Umbilical cord (tissue), 2 donors: Measurements from ENCODE around the gene METAP2. TPM values are rescaled to one million over a fixed set of nuclear protein-coding genes. Genes with fewer than 3 reads are reported as not detected.
"Not testable (repeated sequence)": the region's sequence is repeated elsewhere in the genome, so short reads cannot be mapped to it uniquely, and the experiment has no call there.

ENCODE experiments used
- DNase-seq: peaks from one replicate; pipeline ENCODE4 v3.0.0-alpha.2; 2015; ENCODE audit warnings: low spot score
- total RNA-seq: library from RNA; depleted of rRNA; stranded (reverse); fragments of >200 nt; gene quantifications from one replicate; pipeline ENCODE4 v1.2.3, GENCODE V29; 2014; ENCODE audit warnings: low replicate concordance; ENCODE audit not compliant: insufficient read depth

Gene METAP2
- total RNA-seq, 1 donor from 2014 or later = 61.4 TPM

GRCh38 chr12:95462551-95462950 lies 11.4 kb upstream of the METAP2 start:
- no peak for DNase-seq

DNA sequence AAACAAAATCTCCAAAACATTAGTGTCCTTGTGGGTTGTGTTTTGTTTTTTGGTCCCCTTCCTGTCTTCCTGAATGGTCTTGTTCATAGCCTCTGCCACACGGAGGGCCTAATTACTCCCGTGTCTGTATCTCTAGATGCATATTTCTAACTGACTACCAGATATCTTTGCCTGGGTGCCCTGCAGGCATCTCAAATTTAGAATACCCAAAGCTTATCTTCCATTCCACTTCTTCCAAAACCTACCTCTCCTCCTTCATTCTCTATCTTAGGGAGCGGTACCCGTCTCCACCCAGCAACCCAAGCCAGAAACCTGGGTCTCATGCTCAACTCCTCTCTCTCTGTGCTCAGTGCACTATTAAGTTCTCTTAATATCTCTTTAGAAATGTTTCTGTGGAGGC lies 10.9 kb upstream of the METAP2 start:
- no peak for DNase-seq

DNA sequence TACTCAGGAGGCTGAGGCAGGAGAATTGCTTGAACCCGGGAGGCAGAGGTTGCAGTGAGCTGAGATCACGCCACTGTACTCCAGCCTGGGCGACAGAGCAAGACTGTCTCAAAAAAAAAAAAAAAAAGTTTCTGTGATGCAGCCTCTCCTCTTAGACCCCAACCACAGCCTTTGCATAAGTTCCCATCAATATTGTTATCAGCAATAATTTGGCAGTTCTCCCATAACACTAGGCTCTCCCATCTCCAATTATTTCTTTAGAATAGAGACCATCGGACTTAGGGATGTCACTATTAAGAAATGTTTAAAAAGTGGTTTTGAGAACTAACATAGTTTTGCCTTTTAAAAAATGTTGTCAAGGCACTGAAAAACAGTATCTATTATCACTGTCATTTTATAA lies 10.2 kb upstream of the METAP2 start:
- not testable (repeated sequence) for DNase-seq

- no peak for DNase-seq
Observed at GRCh38 chr12:95465275-95465674, 8.7 kb upstream of the METAP2 start.

DNA sequence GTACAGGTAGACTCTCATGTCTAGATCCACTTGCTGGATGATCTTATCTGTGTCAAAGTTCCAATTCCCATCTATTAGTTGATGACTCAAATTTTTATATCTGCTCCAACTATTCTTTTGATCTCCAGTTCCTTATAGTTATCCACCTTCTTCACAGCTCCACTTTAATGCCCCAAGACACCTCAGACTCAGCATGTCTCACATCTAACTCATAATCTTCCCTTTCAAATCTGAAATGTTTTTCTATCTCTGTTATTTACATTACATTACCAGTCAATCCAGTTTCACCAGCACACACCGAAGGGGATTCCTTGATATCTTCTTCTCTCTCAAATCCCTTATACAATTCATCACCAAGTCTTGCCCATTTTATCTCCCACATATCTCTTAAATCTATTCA lies 3.7 kb upstream of the METAP2 start:
- DNase-seq = no peak

GRCh38 chr12:95473231-95473883 lies 595 bp upstream of the METAP2 start:
- peak; percentile 71 for DNase-seq

GRCh38 chr12:95474660-95474958 lies 657 bp downstream of the METAP2 start:
- DNase-seq = no peak

DNA sequence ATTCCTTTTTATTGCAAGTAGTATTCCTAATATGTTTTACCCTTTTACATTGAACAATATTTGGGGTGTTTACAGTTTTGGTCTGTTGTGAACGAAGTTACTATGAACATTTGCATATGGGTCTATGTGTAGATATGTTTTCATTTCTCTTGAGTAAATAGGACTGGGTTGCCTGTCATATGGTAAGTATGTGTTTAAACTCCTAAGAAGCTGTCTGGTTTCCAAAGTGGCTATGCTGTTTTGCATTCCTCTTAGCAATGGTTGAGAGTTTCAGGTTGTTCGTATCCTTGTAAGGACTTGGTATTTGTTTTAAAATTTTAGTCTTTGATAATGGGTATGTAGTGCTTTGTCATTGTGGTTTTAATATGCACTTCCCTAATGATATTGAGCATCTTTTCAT lies 6.3 kb downstream of the METAP2 start:
- DNase-seq = no peak

DNA sequence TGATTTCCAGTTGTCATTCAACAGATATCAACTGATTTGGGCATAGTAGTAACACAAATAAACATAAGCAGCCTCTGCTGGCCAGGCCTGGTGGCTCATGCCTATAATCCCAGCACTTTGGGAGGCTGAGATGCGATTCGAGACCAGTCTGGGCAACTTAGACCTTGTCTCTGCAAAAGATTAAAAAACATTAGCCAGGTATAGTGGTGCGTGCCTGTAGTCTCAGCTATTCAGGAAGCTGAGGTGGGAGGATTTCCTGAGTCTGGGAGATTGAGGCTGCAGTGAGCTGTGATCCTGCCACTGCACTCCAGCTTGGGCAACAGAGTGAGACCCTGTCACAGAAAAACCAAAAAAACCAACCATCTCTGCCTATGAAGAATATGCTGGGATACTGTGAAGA lies 7.1 kb downstream of the METAP2 start:
- no peak for DNase-seq

DNA sequence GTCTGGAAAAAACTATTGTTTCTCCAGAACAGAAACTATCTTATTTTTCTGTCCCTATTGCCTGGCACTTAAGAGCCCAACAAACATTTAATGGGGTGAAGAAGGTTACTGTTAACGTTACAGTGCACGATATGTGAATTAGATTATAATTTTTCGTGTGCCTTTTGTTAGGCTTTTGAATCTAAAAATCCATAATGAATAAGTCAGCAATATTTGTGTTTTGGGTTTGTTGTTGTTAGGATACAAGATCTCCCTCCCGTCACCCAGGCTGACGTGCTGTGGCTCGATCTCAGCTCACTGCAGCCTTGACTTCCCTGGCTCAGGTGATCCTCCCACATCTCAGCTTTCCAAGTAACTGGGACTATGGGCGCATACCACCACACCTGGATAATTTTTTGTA lies 7.9 kb downstream of the METAP2 start:
- no peak for DNase-seq

GRCh38 chr12:95482564-95482963 lies 8.6 kb downstream of the METAP2 start:
- DNase-seq = not testable (repeated sequence)

- DNase-seq = no peak
Observed at GRCh38 chr12:95484524-95484923, 10.6 kb downstream of the METAP2 start.

DNA sequence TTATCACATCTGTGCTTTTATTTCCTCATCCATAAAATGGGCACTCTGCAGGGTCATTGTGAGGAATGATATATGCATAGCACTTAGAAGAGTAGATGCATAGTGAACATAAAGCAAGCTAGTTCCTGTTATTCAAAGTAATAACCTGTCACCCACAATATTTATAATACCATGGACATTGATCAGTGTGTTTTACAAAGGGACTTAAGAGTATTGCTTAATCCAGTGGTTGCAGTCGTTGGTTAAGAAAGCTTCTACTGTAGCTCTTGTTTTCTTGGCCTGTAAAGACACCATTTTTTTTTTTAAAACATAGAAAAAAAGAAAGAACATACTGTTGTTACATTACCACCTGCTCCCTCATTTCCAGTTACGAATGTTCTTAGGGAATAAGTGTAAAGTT lies 13.1 kb downstream of the METAP2 start:
- no peak for DNase-seq

GRCh38 chr12:95492462-95492861 lies 18.5 kb downstream of the METAP2 start:
- peak; percentile 7 for DNase-seq

GRCh38 chr12:95494888-95495287 lies 20.9 kb downstream of the METAP2 start:
- no peak for DNase-seq

DNA sequence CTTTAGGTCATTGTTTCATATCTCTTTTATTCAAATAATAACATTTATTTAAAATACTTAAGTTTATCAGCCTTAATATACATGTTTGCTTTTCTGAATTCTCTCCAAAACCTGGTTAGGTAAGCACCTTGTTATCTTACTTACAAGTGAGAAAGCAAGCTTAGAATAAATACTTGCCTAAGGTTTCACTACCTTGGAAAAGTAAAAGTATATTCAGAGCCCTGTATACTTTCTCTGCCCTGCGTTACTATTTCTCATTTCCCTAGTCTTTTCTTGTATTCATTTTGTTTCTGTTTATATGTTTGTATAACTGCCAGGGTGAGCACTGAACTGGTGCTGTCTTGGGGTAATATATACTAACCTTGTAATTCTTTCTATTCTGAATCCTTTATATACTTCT lies 21.5 kb downstream of the METAP2 start:
- no peak for DNase-seq

DNA sequence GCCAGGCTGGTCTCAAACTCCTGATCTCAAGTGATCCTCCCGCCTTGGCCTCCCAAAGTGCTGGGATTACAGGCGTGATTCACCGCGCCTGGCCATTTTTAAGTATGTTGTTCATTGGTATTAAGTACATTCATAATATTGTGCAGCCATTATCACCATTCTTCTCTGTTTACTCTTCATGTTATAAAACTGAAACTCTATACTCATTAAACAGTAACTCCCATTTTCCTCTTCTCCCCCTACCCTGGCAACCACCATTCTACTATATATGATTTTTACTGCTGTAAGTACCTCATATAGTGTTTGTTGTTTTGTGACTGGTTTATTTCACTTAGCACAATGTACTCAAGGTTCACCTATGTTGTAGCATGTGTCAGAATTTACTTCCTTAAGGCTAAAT lies 23.1 kb downstream of the METAP2 start:
- no peak for DNase-seq

GRCh38 chr12:95498968-95499367 lies 25.0 kb downstream of the METAP2 start:
- DNase-seq = no peak

- no peak for DNase-seq
Observed at GRCh38 chr12:95499772-95500171, 25.8 kb downstream of the METAP2 start.

- DNase-seq = no peak
Observed at GRCh38 chr12:95504140-95504539, 30.2 kb downstream of the METAP2 start.

DNA sequence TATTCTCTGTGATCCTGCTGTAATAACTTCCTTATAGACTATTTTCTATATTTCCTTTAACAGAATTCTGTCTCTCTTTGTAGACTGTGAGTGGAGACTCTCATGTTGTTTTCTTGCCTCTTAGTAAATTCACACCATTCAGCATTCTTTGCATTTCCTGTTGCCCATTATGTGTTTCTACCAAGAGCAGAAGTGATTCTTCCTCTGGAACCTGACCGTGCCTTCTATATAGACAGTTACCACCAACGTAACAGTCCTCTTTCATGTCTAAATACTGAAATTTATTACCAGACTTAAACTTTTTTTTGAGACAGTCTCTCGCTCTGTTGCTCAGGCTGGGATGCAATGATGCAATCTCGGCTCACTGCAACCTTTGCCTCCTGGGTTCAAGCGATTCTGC lies 31.1 kb downstream of the METAP2 start:
- DNase-seq = no peak

GRCh38 chr12:95506707-95507523 lies 33.0 kb downstream of the METAP2 start:
- DNase-seq = no peak

- no peak for DNase-seq
Observed at GRCh38 chr12:95509300-95509699, 35.3 kb downstream of the METAP2 start.

- no peak for DNase-seq
Observed at GRCh38 chr12:95511977-95512376, 38.0 kb downstream of the METAP2 start.
